Measurements from ENCODE around the gene KIF5A. TPM values are rescaled to one million over a fixed set of nuclear protein-coding genes. Genes with fewer than 3 reads are reported as not detected.

Gene KIF5A
- total RNA-seq (2012; rRNA removed): under 0.01 and 0.18 TPM in 2 replicates
- 0.09 and 0.15 TPM in 2 replicates for polyA plus RNA-seq (2012; rRNA removed)
- polyA plus RNA-seq (2012; cell fraction: cytosol; rRNA removed): 0.03 and 0.10 TPM in 2 replicates
- 0.48 and 1.3 TPM in 2 replicates for polyA plus RNA-seq (2012; cell fraction: nucleus; rRNA removed; ENCODE audit: low replicate concordance)
- Bru-seq, nascent RNA: percentile 21 among the genes with signal in this experiment
- percentile 18 among the genes with signal in this experiment for BruChase-seq, experiment 1, labeled RNA remaining after a 6-hour chase
- BruChase-seq, experiment 2, labeled RNA remaining after a 2-hour chase: percentile 20 among the genes with signal in this experiment
- long read RNA-seq: 0 reads

- Histone ChIP-seq H2BK20ac (ENCODE audit: low read depth, low read length) (no peak within 1 kb of the TSS), H3K27me3 (ENCODE audit: control insufficient read depth, insufficient read depth, low read length) (peaks cover 46% of the 10 kb centered on the region), H3K4me3 (ENCODE audit: insufficient read depth, low read depth, low read length) (peak within 1 kb of the TSS; percentile 51), H3K79me1 (ENCODE audit: low read depth in 1 of 2, low read length in 2 of 2) (peaks cover 7 to 22% of the 10 kb centered on the region in 2 experiments; a peak in 3 of 4 replicates), H2BK5ac (ENCODE audit: low read depth, low read length, poor library complexity, severe bottlenecking) (no peak within 1 kb of the TSS), H4K5ac (ENCODE audit: low read depth, low read length) (no peak within 1 kb of the TSS), H3K36me3 (ENCODE audit: control insufficient read depth, insufficient read depth, low read length) (no peaks in the 10 kb centered on the region), H3K4ac (ENCODE audit: low read depth, low read length) (no peak within 1 kb of the TSS), H4K8ac (ENCODE audit: low read depth in 2 of 2, low read length in 2 of 2) (peak within 1 kb of the TSS in 1 of 2 experiments; percentile 56; a peak in 1 of 4 replicates), H3K56ac (ENCODE audit: extremely low read depth, insufficient read depth, low read length) (no peak within 1 kb of the TSS), H2BK120ac (ENCODE audit: low read depth, low read length) (0 out of 2 replicates have a peak within 1 kb of the TSS, but pooled peaks have one; percentile 40), H3K4me1 (ENCODE audit: control insufficient read depth, insufficient read depth, low read length) (peaks cover 10% of the 10 kb centered on the region), H3K23ac (ENCODE audit: low read depth, low read length) (no peak within 1 kb of the TSS), H3K27ac (ENCODE audit: insufficient read depth, low read length) (no peak within 1 kb of the TSS), H3K14ac (replicated peaks; ENCODE audit: low read depth, low read length) (no peak within 1 kb of the TSS), H2BK15ac (ENCODE audit: low read depth, low read length) (no peak within 1 kb of the TSS), H3K9me1 (ENCODE audit: insufficient read depth, low read length) (peaks cover 16% of the 10 kb centered on the region), H3K18ac (ENCODE audit: low read depth, low read length) (no peak within 1 kb of the TSS), H3K9me3 (ENCODE audit: control insufficient read depth, insufficient read depth, low read length) (no peaks in the 10 kb centered on the region), H4K20me1 (ENCODE audit: insufficient read depth, low read length) (peaks cover 10% of the 10 kb centered on the region), H2AK9ac (replicated peaks; ENCODE audit: low read depth, low read length, poor library complexity) (no peak within 1 kb of the TSS), H2AFZ (replicated peaks; ENCODE audit: low read length, poor library complexity) (peak within 1 kb of the TSS; percentile 82), H3K9ac (ENCODE audit: low read depth, low read length) (peak within 1 kb of the TSS; percentile 34; the same call in 1 of the 2 replicates), H2AK5ac (ENCODE audit: low read depth, low read length) (no peak within 1 kb of the TSS), H3K4me2 (ENCODE audit: low read depth, low read length) (peak within 1 kb of the TSS; percentile 76), H4K91ac (ENCODE audit: insufficient read depth, low read depth, low read length) (no peak within 1 kb of the TSS)
- in situ Hi-C loops (cut with MboI; ENCODE audit: low sequenced_read_pairs): no loop called here
- ChIA-PET CTCF (no interaction called here), POLR2A (ENCODE audit: unreplicated experiment) (no interaction called here)
- BruUV-seq (replicated peaks): no TSS peak
- intact Hi-C loops (cut with micrococcal nuclease): no loop called here
- ATAC-seq (ENCODE audit: low read depth) (peak; percentile 25; the same call in 1 of the 2 replicates), DNase-seq (no peak)
- dilution Hi-C loops (cut with HindIII; ENCODE audit: low sequenced_read_pairs, unreplicated experiment): loop anchor here (25.0 kb wide), 1 partner anchor 112 kb away; no protein-coding TSS in a partner anchor
- WGBS, 2 experiments (ENCODE audit: extremely low coverage in 2 of 2, insufficient read length in 1 of 2): 14% methylated on average over 12 of the region's 52 CpGs; no CpG with 5 or more reads in 1 of the 2 experiments
- no peak for TF ChIP-seq FOS (IDR thresholded peaks at IDR 0.05; ENCODE audit: low read depth, low read length)
- 0 out of 2 replicates have a peak, but pooled peaks have one; percentile 12 for TF ChIP-seq MAZ (IDR thresholded peaks at IDR 0.05; ENCODE audit: borderline replicate concordance, low read depth, low read length)
Observed at GRCh38 chr12:57549909-57550640, at the start of gene KIF5A. Gene KIF5A, plus strand, starts transcription at chr12:57550044. Its CDS starts 228 bp downstream, at chr12:57550272.
